ENCODE results near the gene TMEM190. TPM values are rescaled to one million over a fixed set of nuclear protein-coding genes. Genes with fewer than 3 reads are reported as not detected.

Gene TMEM190
- polyA plus RNA-seq, 4 donors: 0.30 to 0.31 TPM; not detected in 2

GRCh38 chr19:55340784-55341147 is 35.9 kb upstream of the TMEM190 start:
- H3K9me3 ChIP-seq (ENCODE audit: control insufficient read depth in 2 of 2, insufficient read depth in 1 of 2, low read depth in 1 of 2, low read length in 1 of 2): no peaks in the 10 kb centered on the region
- FAIRE-seq: no peak
- peak overlapping the region in 1 of 3 donors; percentile 86 for H3K27ac ChIP-seq (ENCODE audit: low read depth in 1 of 3, low read length in 2 of 3)
- peak; percentile 31 to 69 for DNase-seq
- peaks cover 0 to 39% (median 0%) of the 10 kb centered on the region in 3 donors for H3K36me3 ChIP-seq (ENCODE audit: control insufficient read depth in 3 of 3, insufficient read depth in 2 of 3, low read depth in 1 of 3, low read length in 3 of 3)
- 0 to 2% (median 0%) methylated on average over 18 to 24 of the region's 24 CpGs for WGBS, 3 donors
- peaks cover 0 to 12% (median 4%) of the 10 kb centered on the region in 3 donors for H3K4me1 ChIP-seq (ENCODE audit: control insufficient read depth in 3 of 3, insufficient read depth in 2 of 3, low read depth in 1 of 3, low read length in 2 of 3)
- no peaks in the 10 kb centered on the region for H3K27me3 ChIP-seq (ENCODE audit: control insufficient read depth in 3 of 3, insufficient read depth in 3 of 3, low read length in 3 of 3)
- H3K4me3 ChIP-seq (ENCODE audit: low read depth in 1 of 3, low read length in 3 of 3): peak overlapping the region; percentile 60 to 67 (median 64)

- FAIRE-seq (no peak), DNase-seq (peak; percentile 62 to 91)
- 2 to 3% (median 3%) methylated on average over 15 of the region's 15 CpGs for whole genome bisulfite sequencing, 3 donors
- Histone ChIP-seq H3K9me3 (ENCODE audit: control insufficient read depth in 2 of 2, insufficient read depth in 1 of 2, low read depth in 1 of 2, low read length in 1 of 2) (no peaks in the 10 kb centered on the region), H3K27me3 (ENCODE audit: control insufficient read depth in 3 of 3, insufficient read depth in 3 of 3, low read length in 3 of 3) (no peaks in the 10 kb centered on the region), H3K4me3 (ENCODE audit: low read depth in 1 of 3, low read length in 3 of 3) (peak overlapping the region; percentile 60 to 67 (median 64)), H3K36me3 (ENCODE audit: control insufficient read depth in 3 of 3, insufficient read depth in 2 of 3, low read depth in 1 of 3, low read length in 3 of 3) (peaks cover 0 to 43% (median 0%) of the 10 kb centered on the region in 3 donors), H3K27ac (ENCODE audit: low read depth in 1 of 3, low read length in 2 of 3) (peak overlapping the region in 1 of 3 donors; percentile 86), H3K4me1 (ENCODE audit: control insufficient read depth in 3 of 3, insufficient read depth in 2 of 3, low read depth in 1 of 3, low read length in 2 of 3) (peaks cover 0 to 12% (median 4%) of the 10 kb centered on the region in 3 donors)
Observed at GRCh38 chr19:55341171-55341588, 35.4 kb upstream of the TMEM190 start.

- FAIRE-seq: no peak
- peak overlapping the region in 1 of 3 donors; percentile 9 for H3K4me3 ChIP-seq (ENCODE audit: low read depth in 1 of 3, low read length in 3 of 3)
- H3K27me3 ChIP-seq (ENCODE audit: control insufficient read depth in 3 of 3, insufficient read depth in 3 of 3, low read length in 3 of 3): no peaks in the 10 kb centered on the region
- no peak overlapping the region for H3K27ac ChIP-seq (ENCODE audit: low read depth in 1 of 3, low read length in 2 of 3)
- H3K4me1 ChIP-seq (ENCODE audit: control insufficient read depth in 3 of 3, insufficient read depth in 2 of 3, low read depth in 1 of 3, low read length in 2 of 3): peaks cover 0 to 12% (median 4%) of the 10 kb centered on the region in 3 donors
- H3K36me3 ChIP-seq (ENCODE audit: control insufficient read depth in 3 of 3, insufficient read depth in 2 of 3, low read depth in 1 of 3, low read length in 3 of 3): peaks cover 0 to 47% (median under 1%) of the 10 kb centered on the region in 3 donors
- WGBS, 3 donors: 88 to 91% (median 89%) methylated on average over 40 to 50 of the region's 50 CpGs
- no peaks in the 10 kb centered on the region for H3K9me3 ChIP-seq (ENCODE audit: control insufficient read depth in 2 of 2, insufficient read depth in 1 of 2, low read depth in 1 of 2, low read length in 1 of 2)
- DNase-seq: no peak
Observed at GRCh38 chr19:55341595-55342531, 34.8 kb upstream of the TMEM190 start.

GRCh38 chr19:55344444-55344843 is 32.2 kb upstream of the TMEM190 start:
- DNase-seq (no peak), FAIRE-seq (no peak)
- Histone ChIP-seq H3K27me3 (ENCODE audit: control insufficient read depth in 3 of 3, insufficient read depth in 3 of 3, low read length in 3 of 3) (no peaks in the 10 kb centered on the region), H3K27ac (ENCODE audit: low read depth in 1 of 3, low read length in 2 of 3) (no peak overlapping the region), H3K4me1 (ENCODE audit: control insufficient read depth in 3 of 3, insufficient read depth in 2 of 3, low read depth in 1 of 3, low read length in 2 of 3) (peaks cover 0 to 7% (median 4%) of the 10 kb centered on the region in 3 donors), H3K36me3 (ENCODE audit: control insufficient read depth in 3 of 3, insufficient read depth in 2 of 3, low read depth in 1 of 3, low read length in 3 of 3) (peaks cover 0 to 64% (median 5%) of the 10 kb centered on the region in 3 donors), H3K4me3 (ENCODE audit: low read depth in 1 of 3, low read length in 3 of 3) (no peak overlapping the region), H3K9me3 (ENCODE audit: control insufficient read depth in 2 of 2, insufficient read depth in 1 of 2, low read depth in 1 of 2, low read length in 1 of 2) (no peaks in the 10 kb centered on the region)
- WGBS, 3 donors: 81 to 84% (median 83%) methylated on average over 9 of the region's 9 CpGs

GRCh38 chr19:55345101-55345817 is 31.4 kb upstream of the TMEM190 start:
- H3K4me1 ChIP-seq (ENCODE audit: control insufficient read depth in 3 of 3, insufficient read depth in 2 of 3, low read depth in 1 of 3, low read length in 2 of 3): peaks cover 0 to 7% (median 4%) of the 10 kb centered on the region in 3 donors
- H3K4me3 ChIP-seq (ENCODE audit: low read depth in 1 of 3, low read length in 3 of 3): no peak overlapping the region
- WGBS, 3 donors: 82 to 88% (median 87%) methylated on average over 22 of the region's 22 CpGs
- no peaks in the 10 kb centered on the region for H3K9me3 ChIP-seq (ENCODE audit: control insufficient read depth in 2 of 2, insufficient read depth in 1 of 2, low read depth in 1 of 2, low read length in 1 of 2)
- no peak for FAIRE-seq
- DNase-seq: no peak
- peaks cover 0 to 65% (median 5%) of the 10 kb centered on the region in 3 donors for H3K36me3 ChIP-seq (ENCODE audit: control insufficient read depth in 3 of 3, insufficient read depth in 2 of 3, low read depth in 1 of 3, low read length in 3 of 3)
- H3K27me3 ChIP-seq (ENCODE audit: control insufficient read depth in 3 of 3, insufficient read depth in 3 of 3, low read length in 3 of 3): no peaks in the 10 kb centered on the region
- no peak overlapping the region for H3K27ac ChIP-seq (ENCODE audit: low read depth in 1 of 3, low read length in 2 of 3)

GRCh38 chr19:55345818-55346724 is 30.6 kb upstream of the TMEM190 start:
- peak in 1 of 2 donors; percentile 42 for DNase-seq
- no peak for FAIRE-seq
- H3K27ac ChIP-seq (ENCODE audit: low read depth in 1 of 3, low read length in 2 of 3): no peak overlapping the region

GRCh38 chr19:55346725-55347441 is 29.7 kb upstream of the TMEM190 start:
- peaks cover 0 to 60% (median 5%) of the 10 kb centered on the region in 3 donors for H3K36me3 ChIP-seq (ENCODE audit: control insufficient read depth in 3 of 3, insufficient read depth in 2 of 3, low read depth in 1 of 3, low read length in 3 of 3)

More at GRCh38 chr19:55345818-55346724, 30.6 kb upstream of the TMEM190 start:
- Histone ChIP-seq H3K9me3 (ENCODE audit: control insufficient read depth in 2 of 2, insufficient read depth in 1 of 2, low read depth in 1 of 2, low read length in 1 of 2) (no peaks in the 10 kb centered on the region), H3K36me3 (ENCODE audit: control insufficient read depth in 3 of 3, insufficient read depth in 2 of 3, low read depth in 1 of 3, low read length in 3 of 3) (peaks cover 0 to 65% (median 5%) of the 10 kb centered on the region in 3 donors), H3K4me3 (ENCODE audit: low read depth in 1 of 3, low read length in 3 of 3) (no peak overlapping the region), H3K27me3 (ENCODE audit: control insufficient read depth in 3 of 3, insufficient read depth in 3 of 3, low read length in 3 of 3) (peaks cover 0 to 4% (median 2%) of the 10 kb centered on the region in 3 donors), H3K4me1 (ENCODE audit: control insufficient read depth in 3 of 3, insufficient read depth in 2 of 3, low read depth in 1 of 3, low read length in 2 of 3) (peaks cover 0 to 7% (median 0%) of the 10 kb centered on the region in 3 donors)
- 83 to 85% (median 84%) methylated on average over 41 to 43 of the region's 43 CpGs for WGBS, 3 donors

More at GRCh38 chr19:55346725-55347441, 29.7 kb upstream of the TMEM190 start:
- FAIRE-seq (no peak), DNase-seq (no peak)
- no peak overlapping the region for H3K27ac ChIP-seq (ENCODE audit: low read depth in 1 of 3, low read length in 2 of 3)
- H3K9me3 ChIP-seq (ENCODE audit: control insufficient read depth in 2 of 2, insufficient read depth in 1 of 2, low read depth in 1 of 2, low read length in 1 of 2): no peaks in the 10 kb centered on the region
- 89 to 93% (median 89%) methylated on average over 31 to 41 of the region's 41 CpGs for WGBS, 3 donors
- no peak overlapping the region for H3K4me3 ChIP-seq (ENCODE audit: low read depth in 1 of 3, low read length in 3 of 3)
- peaks cover 0 to 10% (median 8%) of the 10 kb centered on the region in 3 donors for H3K27me3 ChIP-seq (ENCODE audit: control insufficient read depth in 3 of 3, insufficient read depth in 3 of 3, low read length in 3 of 3)
- peaks cover 0 to under 1% (median 0%) of the 10 kb centered on the region in 3 donors for H3K4me1 ChIP-seq (ENCODE audit: control insufficient read depth in 3 of 3, insufficient read depth in 2 of 3, low read depth in 1 of 3, low read length in 2 of 3)
